Activated T-helper 1 cell treated with anti-CD3 and anti-CD28 coated beads, Interleukin-2, amount 50 U/mL, for 16 hours (primary cell): Measurements from ENCODE around the gene NFX1.
A peak's percentile ranks its signal among the peaks of the same experiment; 100 is the strongest.

Source experiments
- DNase-seq, 2 donors: peaks; one replicate each; pipeline ENCODE4 v3.0.0-alpha.2; 2020; ENCODE audit warnings: low read depth in 1 of 2, low spot score in 1 of 2

The NFX1 gene

GRCh38 chr9:33290247-33291030 lies at the start of gene NFX1:
Gene NFX1 (plus strand): TSS chr9:33290516. CDS start chr9:33290573, 57 bp downstream.
- DNase-seq = peak; percentile 96 to 98

GRCh38 chr9:33241298-33241697 lies 49.0 kb upstream of the NFX1 start:
- DNase-seq = no peak

GRCh38 chr9:33242609-33243134 lies 47.6 kb upstream of the NFX1 start:
- no peak for DNase-seq

GRCh38 chr9:33244137-33244784 lies 46.1 kb upstream of the NFX1 start:
- DNase-seq = no peak

GRCh38 chr9:33245341-33245740 lies 45.0 kb upstream of the NFX1 start:
- no peak for DNase-seq

GRCh38 chr9:33246269-33246860 lies 44.0 kb upstream of the NFX1 start:
- DNase-seq = no peak

- no peak for DNase-seq
Observed at GRCh38 chr9:33248606-33249005, 41.7 kb upstream of the NFX1 start.

- DNase-seq = no peak
Observed at GRCh38 chr9:33249087-33249658, 41.1 kb upstream of the NFX1 start.

GRCh38 chr9:33249983-33250382 lies 40.3 kb upstream of the NFX1 start:
- no peak for DNase-seq

GRCh38 chr9:33250458-33250995 lies 39.8 kb upstream of the NFX1 start:
- no peak for DNase-seq

- DNase-seq = no peak
Observed at GRCh38 chr9:33254211-33254610, 36.1 kb upstream of the NFX1 start.

- no peak for DNase-seq
Observed at GRCh38 chr9:33255014-33255413, 35.3 kb upstream of the NFX1 start.

GRCh38 chr9:33255471-33255870 lies 34.8 kb upstream of the NFX1 start:
- DNase-seq = no peak

GRCh38 chr9:33256236-33256635 lies 34.1 kb upstream of the NFX1 start:
- no peak for DNase-seq

GRCh38 chr9:33257276-33257675 lies 33.0 kb upstream of the NFX1 start:
- DNase-seq = no peak

GRCh38 chr9:33260372-33260771 lies 29.9 kb upstream of the NFX1 start:
- DNase-seq = no peak

GRCh38 chr9:33263131-33264002 lies 26.9 kb upstream of the NFX1 start:
- no peak for DNase-seq

- DNase-seq = peak in 1 of 2 donors; percentile 23
Observed at GRCh38 chr9:33264003-33264472, 26.3 kb upstream of the NFX1 start.

- peak; percentile 99 to 100 for DNase-seq
Observed at GRCh38 chr9:33264473-33265177, 25.7 kb upstream of the NFX1 start, which contains the start of the genes BAG1 and CHMP5. Gene BAG1 (minus strand): TSS chr9:33264708. Gene CHMP5 (plus strand): TSS chr9:33265049. CDS start chr9:33265079, 30 bp downstream.
